Mucosa of rectum (tissue), 2 donors: Measurements from ENCODE around the gene OVOL1.
"Not testable (repeated sequence)": the region's sequence is repeated elsewhere in the genome, so short reads cannot be mapped to it uniquely, and the experiment has no call there.

Source experiments
- H3K27ac ChIP-seq, 2 donors: one replicate each; pipeline ENCODE4 v1.7.0; 2013; ENCODE audit warnings: inconsistent platforms in 2 of 2, low read depth in 2 of 2, low read length in 2 of 2
- H3K27me3 ChIP-seq, 2 donors: one replicate each; pipeline ENCODE4 v1.7.0; 2013; ENCODE audit warnings: low read length in 2 of 2; ENCODE audit not compliant: control insufficient read depth in 2 of 2, insufficient read depth in 2 of 2
- H3K36me3 ChIP-seq, 2 donors: one replicate each; pipeline ENCODE4 v1.7.0; 2013; ENCODE audit warnings: low read length in 2 of 2; ENCODE audit not compliant: control insufficient read depth in 2 of 2, insufficient read depth in 2 of 2
- H3K4me1 ChIP-seq, 2 donors: one replicate each; pipeline ENCODE4 v1.7.0; 2013; ENCODE audit warnings: low read length in 2 of 2, mild to moderate bottlenecking in 1 of 2; ENCODE audit not compliant: control insufficient read depth in 2 of 2, insufficient read depth in 2 of 2
- H3K4me3 ChIP-seq, 2 donors: one replicate each; pipeline ENCODE4 v1.7.0; 2013; ENCODE audit warnings: low read length in 2 of 2
- H3K9ac ChIP-seq, 2 donors: one replicate each; pipeline ENCODE4 v1.7.0; 2013; ENCODE audit warnings: low read length in 2 of 2, low read depth in 1 of 2, mild to moderate bottlenecking in 1 of 2
- H3K9me3 ChIP-seq, 2 donors: one replicate each; pipeline ENCODE4 v1.7.0; 2013; ENCODE audit warnings: low read length in 2 of 2; ENCODE audit not compliant: control insufficient read depth in 2 of 2
- donor health status: healthy.
- donor health status: Normal muscosa, but diverticular disease.

OVOL1 gene

DNA sequence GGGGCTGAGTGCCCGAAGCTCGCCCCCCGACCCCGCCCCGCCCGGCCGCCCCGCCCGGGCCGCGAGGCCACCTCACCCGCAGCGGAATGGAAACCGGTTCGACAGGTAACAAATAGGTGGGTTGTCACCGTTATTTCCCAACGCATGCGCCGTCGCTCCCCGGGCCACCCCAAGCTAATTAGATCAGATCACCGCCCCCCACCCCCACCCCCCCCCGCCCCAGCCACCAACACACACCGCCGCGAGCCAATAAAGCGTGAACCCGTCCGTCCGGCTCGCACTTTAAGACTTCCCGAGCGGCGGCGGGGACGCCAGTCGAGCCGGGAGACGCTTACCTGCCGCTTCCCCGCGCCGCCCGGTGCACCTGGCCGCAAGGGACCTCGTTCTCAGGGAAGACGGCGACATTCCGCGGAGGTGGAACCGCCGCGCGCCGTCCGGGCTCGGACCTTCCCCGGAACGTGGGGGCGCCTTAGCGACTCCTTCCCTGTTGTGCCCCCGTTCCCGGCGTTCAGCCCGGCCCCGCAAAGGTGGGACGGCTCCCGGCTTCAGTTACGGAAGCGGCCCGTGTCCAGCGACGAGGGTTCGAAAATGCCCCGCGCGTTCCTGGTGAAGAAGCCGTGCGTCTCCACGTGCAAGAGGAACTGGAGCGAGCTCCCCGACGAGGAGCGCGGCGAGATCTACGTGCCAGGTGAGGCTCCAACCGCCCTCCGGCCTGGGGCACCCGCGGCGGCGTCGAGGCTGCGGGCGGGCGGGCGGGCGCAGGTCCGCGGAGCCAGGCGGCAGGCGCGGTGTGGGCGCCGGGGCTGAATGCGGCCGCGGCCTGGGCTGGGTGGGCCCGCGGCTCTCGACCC lies at the start of gene OVOL1:
Gene OVOL1 (plus strand): TSS at position 278 of the 851 bp plus-strand sequence. CDS start 311 bp downstream, at position 589.
- Histone ChIP-seq H3K27ac (peak within 1 kb of the TSS; percentile 90 to 92), H3K4me1 (peaks cover 28 to 34% of the 10 kb centered on the region in 2 donors), H3K9me3 (no peaks in the 10 kb centered on the region), H3K4me3 (peak within 1 kb of the TSS; percentile 85 to 87), H3K27me3 (peaks cover 4 to 11% of the 10 kb centered on the region in 2 donors), H3K36me3 (no peaks in the 10 kb centered on the region), H3K9ac (peak within 1 kb of the TSS; percentile 88 to 93)

DNA sequence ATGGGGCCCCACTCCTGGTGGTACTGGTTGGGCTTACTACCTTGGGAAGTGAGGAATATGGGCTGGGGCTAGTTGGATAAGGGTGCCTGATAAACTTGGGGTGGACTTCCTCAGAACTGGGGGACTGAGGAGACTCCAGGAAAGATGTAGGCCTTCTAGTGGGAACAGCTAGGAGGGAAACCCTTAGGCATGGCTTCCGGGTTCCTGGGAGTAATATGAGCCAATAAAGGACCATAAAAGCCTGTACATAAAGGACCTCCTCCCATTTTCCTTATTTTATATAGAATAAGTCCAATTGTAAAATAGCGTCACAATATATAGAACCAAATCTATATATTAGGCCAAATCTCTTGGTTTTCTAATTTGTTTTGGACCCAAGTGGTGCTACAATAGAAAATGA lies 47.8 kb upstream of the OVOL1 start:
- no peak overlapping the region for H3K4me3 ChIP-seq
- no peaks in the 10 kb centered on the region for H3K27me3 ChIP-seq
- no peaks in the 10 kb centered on the region for H3K36me3 ChIP-seq
- H3K9ac ChIP-seq = no peak overlapping the region
- peaks cover 0 to 6% of the 10 kb centered on the region in 2 donors for H3K4me1 ChIP-seq
- no peak overlapping the region for H3K27ac ChIP-seq
- no peaks in the 10 kb centered on the region for H3K9me3 ChIP-seq

GRCh38 chr11:65741185-65741584 lies 45.7 kb upstream of the OVOL1 start:
- Histone ChIP-seq H3K4me1 (peaks cover 0 to 11% of the 10 kb centered on the region in 2 donors), H3K9me3 (no peaks in the 10 kb centered on the region), H3K36me3 (no peaks in the 10 kb centered on the region), H3K4me3 (no peak overlapping the region), H3K9ac (no peak overlapping the region), H3K27ac (no peak overlapping the region), H3K27me3 (no peaks in the 10 kb centered on the region)

- H3K36me3 ChIP-seq = no peaks in the 10 kb centered on the region
- H3K27ac ChIP-seq = no peak overlapping the region
- no peaks in the 10 kb centered on the region for H3K9me3 ChIP-seq
- no peak overlapping the region for H3K9ac ChIP-seq
- no peaks in the 10 kb centered on the region for H3K27me3 ChIP-seq
- H3K4me1 ChIP-seq = peaks cover 0 to 11% of the 10 kb centered on the region in 2 donors
- H3K4me3 ChIP-seq = no peak overlapping the region
Measured at GRCh38 chr11:65742353-65742752, 44.5 kb upstream of the OVOL1 start.

- Histone ChIP-seq H3K9ac (peak overlapping the region in 1 of 2 donors; percentile 48), H3K4me3 (peak overlapping the region in 1 of 2 donors; percentile 5), H3K27me3 (peaks cover 0 to 5% of the 10 kb centered on the region in 2 donors), H3K27ac (peak overlapping the region in 1 of 2 donors; percentile 68), H3K4me1 (peaks cover 0 to 11% of the 10 kb centered on the region in 2 donors), H3K9me3 (no peaks in the 10 kb centered on the region), H3K36me3 (no peaks in the 10 kb centered on the region)
Measured at GRCh38 chr11:65743681-65744025, 43.2 kb upstream of the OVOL1 start.

- H3K9me3 ChIP-seq = no peaks in the 10 kb centered on the region
- H3K4me3 ChIP-seq = peak overlapping the region in 1 of 2 donors; percentile 5
- H3K36me3 ChIP-seq = no peaks in the 10 kb centered on the region
- H3K27me3 ChIP-seq = peaks cover 0 to 5% of the 10 kb centered on the region in 2 donors
- H3K4me1 ChIP-seq = peaks cover 0 to 9% of the 10 kb centered on the region in 2 donors
- H3K9ac ChIP-seq = peak overlapping the region in 1 of 2 donors; percentile 48
- H3K27ac ChIP-seq = peak overlapping the region in 1 of 2 donors; percentile 68
Measured at GRCh38 chr11:65744026-65744698, 42.7 kb upstream of the OVOL1 start.

- no peak overlapping the region for H3K27ac ChIP-seq
- H3K4me3 ChIP-seq = no peak overlapping the region
- peaks cover 0 to 9% of the 10 kb centered on the region in 2 donors for H3K4me1 ChIP-seq
- no peak overlapping the region for H3K9ac ChIP-seq
- H3K27me3 ChIP-seq = peaks cover 0 to 5% of the 10 kb centered on the region in 2 donors
- H3K9me3 ChIP-seq = no peaks in the 10 kb centered on the region
- no peaks in the 10 kb centered on the region for H3K36me3 ChIP-seq
Measured at GRCh38 chr11:65744699-65745042, 42.2 kb upstream of the OVOL1 start.

- H3K9me3 ChIP-seq = no peaks in the 10 kb centered on the region
- no peak overlapping the region for H3K9ac ChIP-seq
- H3K27me3 ChIP-seq = peaks cover 0 to 5% of the 10 kb centered on the region in 2 donors
- H3K36me3 ChIP-seq = no peaks in the 10 kb centered on the region
- peaks cover 0 to 9% of the 10 kb centered on the region in 2 donors for H3K4me1 ChIP-seq
- H3K27ac ChIP-seq = no peak overlapping the region
- no peak overlapping the region for H3K4me3 ChIP-seq
Measured at GRCh38 chr11:65745049-65745448, 41.8 kb upstream of the OVOL1 start.

- H3K27ac ChIP-seq, H3K36me3 ChIP-seq, H3K9ac ChIP-seq, H3K4me3 ChIP-seq, H3K27me3 ChIP-seq, H3K9me3 ChIP-seq: not testable (repeated sequence)
- peaks cover 0 to 11% of the 10 kb centered on the region in 2 donors for H3K4me1 ChIP-seq
Measured at GRCh38 chr11:65762169-65762568, 24.7 kb upstream of the OVOL1 start.

DNA sequence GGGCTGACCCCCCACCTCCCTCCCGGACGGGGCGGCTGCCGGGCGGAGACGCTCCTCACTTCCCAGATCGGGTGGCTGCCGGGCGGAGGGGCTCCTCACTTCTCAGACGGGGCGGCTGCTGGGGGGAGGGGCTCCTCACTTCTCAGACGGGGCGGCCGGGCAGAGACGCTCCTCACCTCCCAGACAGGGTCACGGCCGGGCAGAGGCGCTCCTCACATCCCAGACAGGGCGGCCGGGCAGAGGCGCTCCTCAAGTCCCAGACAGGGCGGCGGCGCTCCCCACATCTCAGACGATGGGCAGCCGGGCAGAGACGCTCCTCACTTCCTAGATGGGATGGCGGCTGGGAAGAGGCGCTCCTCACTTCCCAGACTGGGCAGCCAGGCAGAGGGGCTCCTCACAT lies 24.0 kb upstream of the OVOL1 start:
- not testable (repeated sequence) for H3K36me3 ChIP-seq, H3K9ac ChIP-seq, H3K27ac ChIP-seq, H3K4me3 ChIP-seq, H3K27me3 ChIP-seq, H3K9me3 ChIP-seq
- peaks cover 0 to 11% of the 10 kb centered on the region in 2 donors for H3K4me1 ChIP-seq
